ENCODE data around the gene KIAA1217.
A peak's percentile ranks its signal among the peaks of the same experiment; 100 is the strongest.
"Not testable (repeated sequence)": the region's sequence is repeated elsewhere in the genome, so short reads cannot be mapped to it uniquely, and the experiment has no call there.

KIAA1217 gene

DNA sequence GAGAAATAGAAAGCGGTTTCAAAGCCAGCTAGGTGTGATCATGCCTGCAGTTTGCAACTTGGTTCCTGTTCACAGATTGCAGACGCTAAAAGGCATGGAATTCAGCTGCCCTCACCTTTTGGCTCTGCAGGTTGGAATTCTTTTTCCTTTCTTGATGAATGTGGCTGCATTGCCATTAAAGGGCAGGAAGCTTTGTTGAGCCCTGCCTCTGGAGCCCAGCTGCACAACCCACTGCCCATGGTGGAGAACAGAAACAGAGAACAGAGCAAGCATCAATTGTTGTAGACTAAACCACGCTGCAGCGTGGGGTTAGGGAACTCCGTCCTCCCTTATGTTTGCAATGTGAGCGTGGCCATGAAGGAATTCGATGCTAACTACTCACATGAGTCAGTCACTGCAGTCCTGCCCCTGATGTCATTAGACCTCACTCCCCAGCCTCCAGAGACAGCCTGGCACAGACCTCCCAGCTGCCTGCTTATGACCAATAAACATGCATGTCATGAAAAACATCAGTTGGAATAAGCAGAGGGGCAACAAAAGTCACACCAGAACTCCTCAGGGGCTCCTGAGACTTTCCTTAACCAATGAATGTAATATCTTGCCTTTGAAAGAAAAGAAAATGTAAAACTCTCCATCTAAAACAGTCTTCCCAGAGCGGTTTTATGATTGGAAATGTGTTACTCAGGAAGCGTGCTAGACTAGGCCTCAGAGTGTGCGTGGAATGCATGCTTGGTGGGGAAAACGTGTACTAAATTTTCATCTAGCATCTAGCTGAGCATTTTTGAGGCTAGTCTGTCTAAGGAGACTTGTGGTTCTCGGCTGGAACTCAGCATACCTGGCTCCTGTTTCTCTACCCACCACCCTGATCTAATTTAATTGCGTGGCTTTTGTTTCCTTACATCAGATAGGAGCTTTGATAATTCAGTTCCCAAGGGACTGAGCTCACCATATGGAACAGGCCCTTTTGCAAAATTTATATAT lies 232.2 kb downstream of the KIAA1217 start:
- no peak for DNase-seq (ENCODE audit: low spot score)
- TF ChIP-seq, protein P1, sequence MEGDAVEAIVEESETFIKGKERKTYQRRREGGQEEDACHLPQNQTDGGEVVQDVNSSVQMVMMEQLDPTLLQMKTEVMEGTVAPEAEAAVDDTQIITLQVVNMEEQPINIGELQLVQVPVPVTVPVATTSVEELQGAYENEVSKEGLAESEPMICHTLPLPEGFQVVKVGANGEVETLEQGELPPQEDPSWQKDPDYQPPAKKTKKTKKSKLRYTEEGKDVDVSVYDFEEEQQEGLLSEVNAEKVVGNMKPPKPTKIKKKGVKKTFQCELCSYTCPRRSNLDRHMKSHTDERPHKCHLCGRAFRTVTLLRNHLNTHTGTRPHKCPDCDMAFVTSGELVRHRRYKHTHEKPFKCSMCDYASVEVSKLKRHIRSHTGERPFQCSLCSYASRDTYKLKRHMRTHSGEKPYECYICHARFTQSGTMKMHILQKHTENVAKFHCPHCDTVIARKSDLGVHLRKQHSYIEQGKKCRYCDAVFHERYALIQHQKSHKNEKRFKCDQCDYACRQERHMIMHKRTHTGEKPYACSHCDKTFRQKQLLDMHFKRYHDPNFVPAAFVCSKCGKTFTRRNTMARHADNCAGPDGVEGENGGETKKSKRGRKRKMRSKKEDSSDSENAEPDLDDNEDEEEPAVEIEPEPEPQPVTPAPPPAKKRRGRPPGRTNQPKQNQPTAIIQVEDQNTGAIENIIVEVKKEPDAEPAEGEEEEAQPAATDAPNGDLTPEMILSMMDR (IDR thresholded peaks at IDR 0.05; ENCODE audit: extremely low read depth, missing control alignments), result no peak

DNA sequence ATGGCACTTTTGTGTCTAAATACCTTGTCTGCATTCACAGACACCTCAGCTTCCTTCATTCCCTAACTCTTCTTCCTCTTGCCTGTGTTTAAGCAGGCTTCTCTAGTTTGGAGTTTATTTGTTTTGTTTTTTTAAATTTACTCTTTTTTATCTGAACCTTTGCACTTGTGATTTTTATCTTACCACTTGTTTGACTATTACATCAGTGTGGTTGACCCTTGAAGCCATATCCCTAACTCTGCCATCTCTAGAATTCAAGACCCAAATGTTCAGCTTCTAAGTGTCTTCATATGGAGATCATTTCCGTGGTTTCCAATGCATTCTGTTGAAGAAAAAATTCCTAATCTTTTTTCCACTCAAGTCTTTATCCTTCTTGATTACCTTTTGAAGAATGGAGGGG lies 233.3 kb downstream of the KIAA1217 start:
- TF ChIP-seq, protein P1 (IDR thresholded peaks at IDR 0.05; ENCODE audit: extremely low read depth, missing control alignments), result no peak
- no peak for DNase-seq (ENCODE audit: low spot score)

DNA sequence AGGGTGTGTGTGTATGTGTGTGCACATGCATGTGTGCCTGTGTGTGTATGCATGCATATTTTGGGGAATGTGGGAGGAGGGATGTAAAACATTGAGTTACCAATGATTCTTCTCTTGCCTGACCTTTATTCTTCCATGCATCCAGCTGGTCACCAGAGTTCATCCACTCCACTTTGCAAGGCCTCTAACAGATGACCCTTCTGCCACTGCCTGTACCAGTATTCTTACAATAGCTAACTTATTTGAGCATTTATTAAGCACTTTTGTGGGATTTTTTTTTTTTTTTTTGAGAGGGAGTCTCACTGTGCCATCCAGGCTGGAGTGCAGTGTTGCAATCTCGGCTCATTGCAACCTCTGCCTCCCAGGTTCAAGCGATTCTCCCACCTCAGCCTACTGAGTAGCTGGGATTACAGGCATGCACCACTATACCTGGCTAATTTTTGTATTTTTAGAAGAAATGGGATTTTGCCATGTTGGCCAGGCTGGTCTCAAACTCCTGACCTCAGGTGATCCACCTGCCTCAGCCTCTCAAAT lies 233.8 kb downstream of the KIAA1217 start:
- not testable (repeated sequence) for DNase-seq (ENCODE audit: low spot score)

DNA sequence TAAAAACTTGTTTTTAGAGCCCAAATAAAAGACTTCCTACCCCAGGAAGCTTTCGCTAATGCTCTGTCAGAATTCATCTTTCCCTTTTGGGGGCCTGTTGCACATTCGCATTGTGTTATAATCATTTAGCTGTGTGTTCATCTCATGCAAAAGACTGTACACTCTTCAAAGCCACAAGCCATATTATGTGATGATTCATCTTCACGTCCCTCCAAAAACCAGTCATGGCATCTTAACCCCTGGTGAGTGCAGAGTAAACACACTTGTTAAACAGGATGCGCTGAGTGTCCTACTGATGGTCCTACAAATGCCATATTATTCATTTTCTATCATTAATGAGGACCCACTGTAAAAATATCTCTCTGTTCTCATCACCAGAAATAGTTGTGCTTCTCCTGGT lies 235.4 kb downstream of the KIAA1217 start:
- DNase-seq (ENCODE audit: low spot score), result no peak
- TF ChIP-seq, protein P1 (IDR thresholded peaks at IDR 0.05; ENCODE audit: extremely low read depth, missing control alignments), result no peak

DNA sequence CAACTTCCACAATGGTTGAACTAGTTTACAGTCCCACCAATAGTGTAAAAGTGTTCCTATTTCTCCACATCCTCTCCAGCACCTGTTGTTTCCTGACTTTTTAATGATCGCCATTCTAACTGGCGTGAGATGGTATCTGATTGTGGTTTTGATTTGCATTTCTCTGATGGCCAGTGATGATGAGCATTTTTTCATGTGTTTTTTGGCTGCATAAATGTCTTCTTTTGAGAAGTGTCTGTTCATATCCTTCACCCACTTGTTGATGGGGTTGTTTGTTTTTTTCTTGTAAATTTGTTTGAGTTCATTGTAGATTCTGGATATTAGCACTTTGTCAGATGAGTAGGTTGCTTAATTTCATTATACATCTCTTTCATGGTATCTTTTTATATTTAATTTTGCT lies 237.0 kb downstream of the KIAA1217 start:
- DNase-seq (ENCODE audit: low spot score), result not testable (repeated sequence)

DNA sequence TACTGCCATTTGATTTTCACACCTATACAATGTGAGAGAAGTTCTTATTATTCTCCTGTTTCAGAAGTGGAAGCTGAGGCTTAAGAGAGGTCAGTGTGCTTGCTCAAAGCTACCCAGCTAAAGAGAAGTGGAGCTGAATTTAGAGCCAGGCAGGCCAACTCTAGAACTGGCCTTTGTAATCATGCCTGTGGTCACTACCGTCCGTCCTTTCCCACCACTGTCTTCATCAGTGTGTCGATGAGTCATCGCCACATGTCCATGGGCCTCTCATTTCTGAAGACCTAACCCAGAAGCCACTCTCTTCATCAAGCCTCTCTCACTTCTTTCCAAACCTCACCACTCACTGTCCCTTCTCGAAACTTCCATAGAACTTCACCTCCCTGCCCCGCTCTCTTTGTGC lies 237.8 kb downstream of the KIAA1217 start:
- DNase-seq (ENCODE audit: low spot score), result no peak

DNA sequence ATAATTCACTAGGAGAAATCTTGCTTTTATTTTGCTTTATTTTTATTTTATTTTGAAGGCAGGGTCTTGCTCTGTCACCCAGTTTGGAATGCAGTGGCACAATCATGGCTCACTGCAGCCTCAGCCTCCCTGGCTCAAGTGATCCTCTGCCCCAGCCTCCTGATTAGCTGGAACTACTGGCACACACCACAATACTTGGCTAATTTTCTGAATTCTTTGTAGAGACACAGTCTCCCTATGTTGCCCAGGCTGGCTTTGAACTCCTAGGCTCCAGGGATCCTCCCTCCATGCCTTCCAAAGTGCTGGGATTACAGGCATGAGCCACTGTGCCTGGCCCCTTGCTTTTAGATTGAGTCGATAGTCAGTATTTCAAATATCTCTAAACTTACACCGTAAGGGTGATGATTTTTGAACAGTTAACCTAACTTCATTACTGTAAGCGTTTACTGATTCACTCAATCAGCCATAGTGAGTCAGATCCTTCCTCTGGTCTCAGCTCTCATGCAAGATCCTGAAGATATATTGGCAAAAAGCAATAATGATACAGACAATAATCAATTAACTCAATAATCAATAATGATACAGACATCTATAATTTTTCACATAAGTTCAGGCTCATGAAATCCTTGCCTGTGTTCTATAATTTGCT lies 239.5 kb downstream of the KIAA1217 start:
- no peak for DNase-seq (ENCODE audit: low spot score)
- TF ChIP-seq, protein P1 (IDR thresholded peaks at IDR 0.05; ENCODE audit: extremely low read depth, missing control alignments), result no peak

More for the DNA sequence above, 237.8 kb downstream of the KIAA1217 start:
- TF ChIP-seq, protein P1 (IDR thresholded peaks at IDR 0.05; ENCODE audit: extremely low read depth, missing control alignments), result no peak

DNA sequence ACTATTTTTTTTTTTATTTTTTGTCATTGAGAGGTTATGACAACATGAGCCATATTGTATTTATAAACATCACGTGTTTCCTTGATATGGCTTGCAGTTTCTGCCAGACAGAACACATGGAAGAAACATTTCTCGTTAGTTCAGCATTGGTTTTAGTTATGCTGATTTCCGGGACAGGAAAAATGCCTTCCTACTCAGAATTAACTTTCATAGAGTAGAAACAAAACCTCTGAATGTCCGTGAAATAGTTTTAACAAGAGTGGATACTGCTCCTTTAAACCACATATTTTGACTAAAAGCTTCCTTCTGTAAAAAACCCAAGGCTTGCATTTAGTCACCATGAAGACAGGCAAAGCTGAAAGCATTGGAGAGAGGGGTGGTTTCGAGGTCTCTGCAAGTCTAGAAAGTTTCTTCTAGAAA lies 240.4 kb downstream of the KIAA1217 start:
- peak; percentile 19 for DNase-seq (ENCODE audit: low spot score)
- TF ChIP-seq, protein P1 (IDR thresholded peaks at IDR 0.05; ENCODE audit: extremely low read depth, missing control alignments), result no peak

Data from GM20000 (cell line).